ENCODE data around the gene NCOA7. TPM values are rescaled to one million over a fixed set of nuclear protein-coding genes. Genes with fewer than 3 reads are reported as not detected.

The NCOA7 gene
- total RNA-seq, 1 donor, result 52.7 TPM

- no peak overlapping the region for H3K4me3 ChIP-seq (ENCODE audit: low read depth, low read length)
- peak; percentile 17 for DNase-seq (ENCODE audit: low read depth)
- TF ChIP-seq CTCF (IDR thresholded peaks at IDR 0.05; ENCODE audit: insufficient read depth, low read depth, low read length), result no peak
These were observed 153.0 kb downstream of the NCOA7 start for GRCh38 chr6:125943528-125944433.

- peak; percentile 93 for DNase-seq (ENCODE audit: low read depth)
- no peak for TF ChIP-seq CTCF (IDR thresholded peaks at IDR 0.05; ENCODE audit: insufficient read depth, low read depth, low read length)
- no peak overlapping the region for H3K4me3 ChIP-seq (ENCODE audit: low read depth, low read length)
These were observed 153.7 kb downstream of the NCOA7 start for GRCh38 chr6:125944434-125944816.

GRCh38 chr6:125944896-125945295 is 154.1 kb downstream of the NCOA7 start:
- DNase-seq (ENCODE audit: low read depth), result no peak
- H3K4me3 ChIP-seq (ENCODE audit: low read depth, low read length), result no peak overlapping the region
- no peak for TF ChIP-seq CTCF (IDR thresholded peaks at IDR 0.05; ENCODE audit: insufficient read depth, low read depth, low read length)

- TF ChIP-seq CTCF (IDR thresholded peaks at IDR 0.05; ENCODE audit: insufficient read depth, low read depth, low read length), result no peak
- peak; percentile 87 for DNase-seq (ENCODE audit: low read depth)
These were observed 154.8 kb downstream of the NCOA7 start for GRCh38 chr6:125945378-125946141.

GRCh38 chr6:125947615-125948014 is 156.9 kb downstream of the NCOA7 start:
- TF ChIP-seq CTCF (IDR thresholded peaks at IDR 0.05; ENCODE audit: insufficient read depth, low read depth, low read length), result no peak
- DNase-seq (ENCODE audit: low read depth), result peak; percentile 33
- no peak overlapping the region for H3K4me3 ChIP-seq (ENCODE audit: low read depth, low read length)

More at GRCh38 chr6:125945378-125946141, 154.8 kb downstream of the NCOA7 start:
- H3K4me3 ChIP-seq (ENCODE audit: low read depth, low read length), result peak overlapping the region; percentile 3

- TF ChIP-seq CTCF (IDR thresholded peaks at IDR 0.05; ENCODE audit: insufficient read depth, low read depth, low read length), result no peak
- no peak for DNase-seq (ENCODE audit: low read depth)
- H3K4me3 ChIP-seq (ENCODE audit: low read depth, low read length), result no peak overlapping the region
These were observed 157.7 kb downstream of the NCOA7 start for GRCh38 chr6:125948455-125948854.

All from fibroblast of villous mesenchyme (primary cell).